ENCODE data around the gene KLF14.

- TF ChIP-seq CTCF (IDR thresholded peaks at IDR 0.05), result no peak
- no peak for TF ChIP-seq CHD2 (IDR thresholded peaks at IDR 0.05; ENCODE audit: low read length, partially characterized antibody)
- no peak for TF ChIP-seq GABPA (IDR thresholded peaks at IDR 0.05; ENCODE audit: low read depth)
- no peak for TF ChIP-seq RFX5 (IDR thresholded peaks at IDR 0.05; ENCODE audit: low read length)
- TF ChIP-seq POLR2AphosphoS5 (IDR thresholded peaks at IDR 0.05; ENCODE audit: low read depth, low read length), result no peak
These were observed 33.2 kb downstream of the KLF14 start for GRCh38 chr7:130700760-130701159.

Data from SK-N-SH (cell line).